ENCODE measurements around the gene HORMAD2. TPM values are rescaled to one million over a fixed set of nuclear protein-coding genes. Genes with fewer than 3 reads are reported as not detected.

HORMAD2 gene
- total RNA-seq, 2 donors from 2014 or later: 0.12 TPM

- DNase-seq (no peak), ATAC-seq (replicated peaks in 1 of 2) (no peak)
- no peaks in the 10 kb centered on the region for H3K27me3 Mint-ChIP-seq (ENCODE audit: low read depth)
- no peaks in the 10 kb centered on the region for H3K36me3 Mint-ChIP-seq (ENCODE audit: insufficient read depth in 2 of 2)
- H3K9me3 Mint-ChIP-seq: no peaks in the 10 kb centered on the region
- no peak overlapping the region for H3K4me3 Mint-ChIP-seq
- peaks cover 45% of the 10 kb centered on the region for H3K4me1 Mint-ChIP-seq (ENCODE audit: low read depth)
- H3K27ac Mint-ChIP-seq: no peak overlapping the region
Measured at GRCh38 chr22:30219049-30219654, 138.9 kb downstream of the HORMAD2 start.

- no peaks in the 10 kb centered on the region for H3K36me3 Mint-ChIP-seq (ENCODE audit: insufficient read depth in 2 of 2)
- peaks cover 43% of the 10 kb centered on the region for H3K4me1 Mint-ChIP-seq (ENCODE audit: low read depth)
- H3K9me3 Mint-ChIP-seq: no peaks in the 10 kb centered on the region
- ATAC-seq (replicated peaks in 1 of 2) (no peak), DNase-seq (no peak)
- H3K4me3 Mint-ChIP-seq: no peak overlapping the region
- H3K27me3 Mint-ChIP-seq (ENCODE audit: low read depth): no peaks in the 10 kb centered on the region
- peak overlapping the region; percentile 55 for H3K27ac Mint-ChIP-seq
Measured at GRCh38 chr22:30219668-30220278, 139.5 kb downstream of the HORMAD2 start.

GRCh38 chr22:30220338-30221012 lies 140.2 kb downstream of the HORMAD2 start:
- DNase-seq (no peak), ATAC-seq (replicated peaks in 1 of 2) (no peak)
- Mint-ChIP-seq H3K4me3 (peak overlapping the region; percentile 50 to 54), H3K4me1 (ENCODE audit: low read depth) (peaks cover 48% of the 10 kb centered on the region), H3K36me3 (ENCODE audit: insufficient read depth in 2 of 2) (no peaks in the 10 kb centered on the region), H3K9me3 (no peaks in the 10 kb centered on the region), H3K27me3 (ENCODE audit: low read depth) (no peaks in the 10 kb centered on the region), H3K27ac (peak overlapping the region; percentile 55)

- peak; percentile 78 to 86 for ATAC-seq (replicated peaks in 1 of 2)
- peaks cover 48% of the 10 kb centered on the region for H3K4me1 Mint-ChIP-seq (ENCODE audit: low read depth)
Measured at GRCh38 chr22:30221121-30221992, 141.1 kb downstream of the HORMAD2 start.

GRCh38 chr22:30222321-30222720 lies 142.1 kb downstream of the HORMAD2 start:
- Mint-ChIP-seq H3K36me3 (ENCODE audit: insufficient read depth in 2 of 2) (no peaks in the 10 kb centered on the region), H3K27ac (no peak overlapping the region), H3K9me3 (no peaks in the 10 kb centered on the region), H3K4me3 (no peak overlapping the region), H3K27me3 (ENCODE audit: low read depth) (no peaks in the 10 kb centered on the region), H3K4me1 (ENCODE audit: low read depth) (peaks cover 49% of the 10 kb centered on the region)
- ATAC-seq (replicated peaks in 1 of 2): no peak
- no peak for DNase-seq

More at GRCh38 chr22:30221121-30221992, 141.1 kb downstream of the HORMAD2 start:
- DNase-seq: peak; percentile 60 to 62
- Mint-ChIP-seq H3K36me3 (ENCODE audit: insufficient read depth in 2 of 2) (no peaks in the 10 kb centered on the region), H3K27ac (peak overlapping the region; percentile 55), H3K9me3 (no peaks in the 10 kb centered on the region), H3K27me3 (ENCODE audit: low read depth) (no peaks in the 10 kb centered on the region), H3K4me3 (peak overlapping the region; percentile 50 to 54)

GRCh38 chr22:30223303-30223702 lies 143.0 kb downstream of the HORMAD2 start:
- H3K27ac Mint-ChIP-seq: no peak overlapping the region
- H3K36me3 Mint-ChIP-seq (ENCODE audit: insufficient read depth in 2 of 2): no peaks in the 10 kb centered on the region
- no peaks in the 10 kb centered on the region for H3K27me3 Mint-ChIP-seq (ENCODE audit: low read depth)
- DNase-seq (no peak), ATAC-seq (replicated peaks in 1 of 2) (no peak)
- no peaks in the 10 kb centered on the region for H3K9me3 Mint-ChIP-seq
- peaks cover 58% of the 10 kb centered on the region for H3K4me1 Mint-ChIP-seq (ENCODE audit: low read depth)
- H3K4me3 Mint-ChIP-seq: no peak overlapping the region

- ATAC-seq (replicated peaks in 1 of 2) (no peak), DNase-seq (no peak)
- Mint-ChIP-seq H3K4me1 (ENCODE audit: low read depth) (peaks cover 62% of the 10 kb centered on the region), H3K9me3 (no peaks in the 10 kb centered on the region), H3K27me3 (ENCODE audit: low read depth) (no peaks in the 10 kb centered on the region), H3K36me3 (ENCODE audit: insufficient read depth in 2 of 2) (no peaks in the 10 kb centered on the region), H3K27ac (no peak overlapping the region), H3K4me3 (no peak overlapping the region)
Measured at GRCh38 chr22:30224161-30224857, 144.0 kb downstream of the HORMAD2 start.

GRCh38 chr22:30225220-30225927 lies 145.1 kb downstream of the HORMAD2 start:
- Mint-ChIP-seq H3K4me3 (no peak overlapping the region), H3K4me1 (ENCODE audit: low read depth) (peaks cover 53% of the 10 kb centered on the region), H3K9me3 (no peaks in the 10 kb centered on the region), H3K27ac (no peak overlapping the region), H3K27me3 (ENCODE audit: low read depth) (no peaks in the 10 kb centered on the region), H3K36me3 (ENCODE audit: insufficient read depth in 2 of 2) (no peaks in the 10 kb centered on the region)
- DNase-seq (no peak), ATAC-seq (replicated peaks in 1 of 2) (no peak)

- no peak for ATAC-seq (replicated peaks in 1 of 2)
- Mint-ChIP-seq H3K27ac (no peak overlapping the region), H3K4me3 (no peak overlapping the region), H3K36me3 (ENCODE audit: insufficient read depth in 2 of 2) (no peaks in the 10 kb centered on the region), H3K27me3 (ENCODE audit: low read depth) (no peaks in the 10 kb centered on the region), H3K9me3 (no peaks in the 10 kb centered on the region), H3K4me1 (ENCODE audit: low read depth) (peaks cover 44% of the 10 kb centered on the region)
- no peak for DNase-seq
Measured at GRCh38 chr22:30226192-30226832, 146.0 kb downstream of the HORMAD2 start.

Measured in activated T-cell treated with anti-CD3 and anti-CD28 coated beads, Interleukin-2, amount 50 U/mL, for 72 hours (primary cell).